Uterus (tissue), 4 donors: ENCODE results near the gene PCDHB14. TPM values are rescaled to one million over a fixed set of nuclear protein-coding genes. Genes with fewer than 3 reads are reported as not detected.
"Not testable (repeated sequence)": the region's sequence is repeated elsewhere in the genome, so short reads cannot be mapped to it uniquely, and the experiment has no call there.

Experiments
- DNase-seq, 2 donors: peaks; one replicate each; pipeline ENCODE4 v3.0.0-alpha.2; 2019 to 2020
- H3K27ac ChIP-seq, 2 donors: fragments of 200-600 bp; sonication (generic); 1 replicate in 1 of 2; 2 replicates in 1 of 2; pipeline ENCODE4 v1.5.1; 2016 to 2018
- H3K27me3 ChIP-seq, 2 donors: fragments of 200-600 bp; sonication (generic); one replicate each; pipeline ENCODE4 v1.5.1; 2018 to 2019; ENCODE audit warnings: control low read depth in 1 of 2
- H3K36me3 ChIP-seq, 2 donors: fragments of 200-600 bp; sonication (generic); one replicate each; pipeline ENCODE4 v1.5.1; 2019; ENCODE audit warnings: control low read depth in 1 of 2
- H3K4me1 ChIP-seq, 2 donors: fragments of 200-600 bp; sonication (generic); one replicate each; pipeline ENCODE4 v1.5.1; 2018 to 2019; ENCODE audit warnings: control low read depth in 1 of 2
- H3K4me3 ChIP-seq, 2 donors: fragments of 200-600 bp; sonication (generic); 1 replicate in 1 of 2; 2 replicates in 1 of 2; pipeline ENCODE4 v1.5.1; 2018 to 2019; ENCODE audit warnings: mild to moderate bottlenecking in 1 of 2
- H3K9me3 ChIP-seq, 2 donors: fragments of 200-600 bp; sonication (generic); one replicate each; pipeline ENCODE4 v1.5.1; 2019; ENCODE audit warnings: control low read depth in 1 of 2
- CTCF ChIP-seq, 4 experiments: fragments of 200-600 bp in 2 of 4; fragments of 450-650 bp in 2 of 4; sonication (generic) in 2 of 4; IDR thresholded peaks; one replicate each; pipeline ENCODE4 v1.5.1; 2016 to 2019; ENCODE audit warnings: antibody characterized with exemption in 4 of 4, mild to moderate bottlenecking in 2 of 4, moderate library complexity in 1 of 4
- POLR2A ChIP-seq, 2 donors: fragments of 450-650 bp; IDR thresholded peaks; one replicate each; pipeline ENCODE4 v1.6.1; 2016; ENCODE audit warnings: antibody characterized with exemption in 2 of 2, mild to moderate bottlenecking in 1 of 2, moderate library complexity in 1 of 2
- intact Hi-C: fragments of 100-400 bp; cut with DNase I; formaldehyde crosslinking; loops from one replicate; pipeline ENCODE4 v1.15.1; 2023; ENCODE audit warnings: low total_unique reads
- total RNA-seq, 4 donors: library from RNA; depleted of rRNA in 3 of 4; stranded (reverse); fragments of >200 nt in 3 of 4; gene quantifications; one replicate each; pipeline versions ENCODE4 v1.1.0 to v1.2.4, GENCODE V29; 2014 to 2023
- donor health status: DM: yes; HTN: yes; CAD: no.

The PCDHB14 gene
- total RNA-seq, 4 donors from 2014 or later: 3.6 to 14.7 (median 9.3) TPM

DNA sequence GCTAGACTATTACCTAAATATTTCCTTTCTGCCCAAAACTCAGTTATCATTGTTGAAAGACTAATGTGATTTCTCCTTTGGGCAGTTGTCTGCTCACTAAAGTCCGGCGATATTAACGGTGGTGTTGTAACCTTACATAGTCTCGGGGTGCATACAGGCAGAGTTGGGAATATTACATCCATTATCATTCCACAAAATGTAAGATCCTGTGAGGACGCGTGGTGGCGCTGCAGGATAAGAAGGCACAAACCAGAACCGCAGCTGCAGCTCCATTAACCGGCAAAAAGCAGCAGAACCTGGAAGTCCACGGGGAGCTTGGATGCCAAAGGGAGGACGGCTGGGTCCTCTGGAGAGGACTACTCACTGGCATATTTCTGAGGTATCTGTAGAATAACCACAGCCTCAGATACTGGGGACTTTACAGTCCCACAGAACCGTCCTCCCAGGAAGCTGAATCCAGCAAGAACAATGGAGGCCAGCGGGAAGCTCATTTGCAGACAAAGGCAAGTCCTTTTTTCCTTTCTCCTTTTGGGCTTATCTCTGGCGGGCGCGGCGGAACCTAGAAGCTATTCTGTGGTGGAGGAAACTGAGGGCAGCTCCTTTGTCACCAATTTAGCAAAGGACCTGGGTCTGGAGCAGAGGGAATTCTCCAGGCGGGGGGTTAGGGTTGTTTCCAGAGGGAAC lies 9.3 kb upstream of the PCDHB14 start, which contains the start of gene PCDHB13:
PCDHB13 (plus strand) TSS at position 264 of the 684 bp plus-strand sequence; CDS start at position 469, 205 bp downstream.
- peaks cover 0 to 57% of the 10 kb centered on the region in 2 donors for H3K9me3 ChIP-seq
- H3K4me1 ChIP-seq, intact Hi-C loops, H3K27me3 ChIP-seq, H3K27ac ChIP-seq, H3K4me3 ChIP-seq, H3K36me3 ChIP-seq: not testable (repeated sequence)
- peak in 1 of 4 experiments; percentile 11 for TF ChIP-seq CTCF (IDR thresholded peaks at IDR 0.05)
- peak; percentile 27 to 34 for DNase-seq

DNA sequence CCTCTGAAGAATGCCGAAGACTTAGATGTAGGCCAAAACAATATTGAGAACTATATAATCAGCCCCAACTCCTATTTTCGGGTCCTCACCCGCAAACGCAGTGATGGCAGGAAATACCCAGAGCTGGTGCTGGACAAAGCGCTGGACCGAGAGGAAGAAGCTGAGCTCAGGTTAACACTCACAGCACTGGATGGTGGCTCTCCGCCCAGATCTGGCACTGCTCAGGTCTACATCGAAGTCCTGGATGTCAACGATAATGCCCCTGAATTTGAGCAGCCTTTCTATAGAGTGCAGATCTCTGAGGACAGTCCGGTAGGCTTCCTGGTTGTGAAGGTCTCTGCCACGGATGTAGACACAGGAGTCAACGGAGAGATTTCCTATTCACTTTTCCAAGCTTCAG lies 8.6 kb upstream of the PCDHB14 start:
- DNase-seq, H3K4me3 ChIP-seq, intact Hi-C loops, H3K27me3 ChIP-seq, H3K4me1 ChIP-seq, H3K36me3 ChIP-seq, H3K27ac ChIP-seq: not testable (repeated sequence)
- peaks cover 0 to 55% of the 10 kb centered on the region in 2 donors for H3K9me3 ChIP-seq

DNA sequence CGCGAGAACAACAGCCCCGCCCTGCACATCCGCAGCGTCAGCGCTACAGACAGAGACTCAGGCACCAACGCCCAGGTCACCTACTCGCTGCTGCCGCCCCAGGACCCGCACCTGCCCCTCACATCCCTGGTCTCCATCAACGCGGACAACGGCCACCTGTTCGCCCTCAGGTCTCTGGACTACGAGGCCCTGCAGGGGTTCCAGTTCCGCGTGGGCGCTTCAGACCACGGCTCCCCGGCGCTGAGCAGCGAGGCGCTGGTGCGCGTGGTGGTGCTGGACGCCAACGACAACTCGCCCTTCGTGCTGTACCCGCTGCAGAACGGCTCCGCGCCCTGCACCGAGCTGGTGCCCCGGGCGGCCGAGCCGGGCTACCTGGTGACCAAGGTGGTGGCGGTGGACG lies 7.6 kb upstream of the PCDHB14 start:
- H3K36me3 ChIP-seq, H3K27me3 ChIP-seq, H3K4me1 ChIP-seq, H3K4me3 ChIP-seq, intact Hi-C loops, H3K27ac ChIP-seq, DNase-seq: not testable (repeated sequence)
- peaks cover 0 to 54% of the 10 kb centered on the region in 2 donors for H3K9me3 ChIP-seq

GRCh38 chr5:141216035-141216434 lies 7.1 kb upstream of the PCDHB14 start:
- H3K4me1 ChIP-seq: not testable (repeated sequence)

GRCh38 chr5:141224844-141225243 lies 1.7 kb downstream of the PCDHB14 start:
- H3K4me1 ChIP-seq, H3K4me3 ChIP-seq, intact Hi-C loops, H3K36me3 ChIP-seq, DNase-seq, H3K27ac ChIP-seq, H3K27me3 ChIP-seq: not testable (repeated sequence)
- peaks cover 0 to 70% of the 10 kb centered on the region in 2 donors for H3K9me3 ChIP-seq

More at GRCh38 chr5:141216035-141216434, 7.1 kb upstream of the PCDHB14 start:
- H3K4me3 ChIP-seq, H3K27me3 ChIP-seq, intact Hi-C loops, DNase-seq, H3K27ac ChIP-seq, H3K36me3 ChIP-seq: not testable (repeated sequence)
- peaks cover 0 to 56% of the 10 kb centered on the region in 2 donors for H3K9me3 ChIP-seq

DNA sequence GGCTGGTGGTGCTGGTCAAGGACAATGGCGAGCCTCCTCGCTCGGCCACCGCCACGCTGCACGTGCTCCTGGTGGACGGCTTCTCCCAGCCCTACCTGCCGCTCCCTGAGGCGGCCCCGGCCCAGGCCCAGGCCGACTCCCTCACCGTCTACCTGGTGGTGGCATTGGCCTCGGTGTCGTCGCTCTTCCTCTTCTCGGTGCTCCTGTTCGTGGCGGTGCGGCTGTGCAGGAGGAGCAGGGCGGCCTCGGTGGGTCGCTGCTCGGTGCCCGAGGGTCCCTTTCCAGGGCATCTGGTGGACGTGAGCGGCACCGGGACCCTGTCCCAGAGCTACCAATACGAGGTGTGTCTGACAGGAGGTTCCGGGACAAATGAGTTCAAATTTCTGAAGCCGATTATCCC lies 2.3 kb downstream of the PCDHB14 start:
- H3K27me3 ChIP-seq, H3K36me3 ChIP-seq, intact Hi-C loops, DNase-seq, H3K27ac ChIP-seq, H3K4me1 ChIP-seq, H3K4me3 ChIP-seq: not testable (repeated sequence)
- peaks cover 0 to 64% of the 10 kb centered on the region in 2 donors for H3K9me3 ChIP-seq

DNA sequence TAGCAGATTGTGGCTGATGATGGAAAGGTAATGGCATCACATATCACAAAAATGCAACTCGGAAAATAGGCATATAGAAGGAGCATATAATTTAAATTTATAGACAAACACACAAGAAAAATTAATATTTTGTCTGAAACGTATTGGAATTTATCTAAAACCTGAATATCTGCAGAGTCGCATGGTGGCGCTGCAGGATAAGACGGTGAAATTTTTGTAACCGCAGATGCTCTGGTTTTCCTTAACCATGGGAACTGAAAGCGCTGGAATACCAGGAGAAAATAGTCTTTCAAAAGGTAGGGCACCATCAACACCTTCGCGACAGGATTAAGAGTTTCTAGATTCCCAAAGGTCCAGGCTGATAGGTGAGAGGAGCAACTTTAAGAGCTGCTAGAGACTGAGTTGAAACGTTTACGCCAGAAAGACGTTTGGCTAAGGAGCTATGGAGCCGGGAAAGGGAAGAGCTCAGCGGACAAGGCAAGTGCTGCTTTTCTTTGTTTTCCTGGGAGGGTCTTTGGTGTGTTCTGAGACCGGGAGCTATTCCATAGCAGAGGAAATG lies 11.0 kb downstream of the PCDHB14 start:
- DNase-seq: no peak
- peak in 2 of 4 experiments; percentile 8 for TF ChIP-seq CTCF (IDR thresholded peaks at IDR 0.05)
- TF ChIP-seq POLR2A (IDR thresholded peaks at IDR 0.05): no peak
- intact Hi-C loops: no loop called here
- Histone ChIP-seq H3K27ac (no peak overlapping the region), H3K36me3 (no peaks in the 10 kb centered on the region), H3K27me3 (no peaks in the 10 kb centered on the region), H3K4me3 (peak overlapping the region; percentile 9 to 19), H3K9me3 (peaks cover 3 to 74% of the 10 kb centered on the region in 2 donors), H3K4me1 (no peaks in the 10 kb centered on the region)

DNA sequence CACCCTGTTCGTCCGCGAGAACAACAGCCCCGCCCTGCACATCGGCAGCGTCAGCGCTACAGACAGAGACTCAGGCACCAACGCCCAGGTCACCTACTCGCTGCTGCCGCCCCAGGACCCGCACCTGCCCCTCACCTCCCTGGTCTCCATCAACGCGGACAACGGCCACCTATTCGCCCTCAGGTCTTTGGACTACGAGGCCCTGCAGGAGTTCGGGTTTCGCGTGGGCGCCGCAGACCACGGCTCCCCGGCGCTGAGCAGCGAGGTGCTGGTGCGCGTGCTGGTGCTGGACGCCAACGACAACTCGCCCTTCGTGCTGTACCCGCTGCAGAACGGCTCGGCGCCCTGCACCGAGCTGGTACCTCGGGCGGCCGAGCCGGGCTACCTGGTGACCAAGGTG lies 12.8 kb downstream of the PCDHB14 start:
- intact Hi-C loops, H3K27ac ChIP-seq, H3K4me1 ChIP-seq, H3K36me3 ChIP-seq, H3K27me3 ChIP-seq, H3K4me3 ChIP-seq, DNase-seq: not testable (repeated sequence)
- H3K9me3 ChIP-seq: peaks cover 3 to 88% of the 10 kb centered on the region in 2 donors
